ENCODE measurements around the gene TNRC18. TPM values are rescaled to one million over a fixed set of nuclear protein-coding genes. Genes with fewer than 3 reads are reported as not detected.
A peak's percentile ranks its signal among the peaks of the same experiment; 100 is the strongest.

Gene TNRC18
- total RNA-seq, 1 experiment from 2014 or later: 91.7 TPM

DNA sequence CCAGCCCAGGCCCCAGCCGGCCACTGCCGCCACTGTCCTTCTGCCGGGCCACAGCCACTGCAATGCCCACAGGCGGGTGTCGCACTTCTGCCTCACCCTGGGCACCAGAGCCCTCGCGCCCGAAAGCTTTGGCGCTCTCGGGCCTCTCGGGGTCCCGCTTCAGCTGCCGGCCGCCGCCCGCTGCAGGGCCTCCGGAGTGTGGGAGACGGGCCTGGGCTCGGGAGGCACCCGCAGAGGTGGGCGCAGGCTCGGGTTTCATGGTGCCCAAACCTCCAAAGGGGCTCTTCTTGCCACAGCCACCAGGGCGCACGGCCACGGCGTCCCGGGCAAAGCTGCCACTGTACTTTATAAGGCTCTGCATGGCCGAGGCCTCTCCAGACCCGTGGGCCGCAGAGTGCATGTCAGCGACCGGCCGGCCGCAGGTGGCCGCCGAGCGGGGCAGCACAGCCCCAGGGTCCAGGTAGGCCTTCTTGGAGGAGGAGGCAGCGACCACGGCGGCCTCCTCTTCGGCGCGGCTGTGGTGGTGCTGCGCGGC lies 35.9 kb downstream of the TNRC18 start:
- intact Hi-C loops (cut with micrococcal nuclease; ENCODE audit: unreplicated experiment): no loop called here
- H3K27me3 ChIP-seq (replicated peaks; ENCODE audit: insufficient read depth, low read depth, low read length, poor library complexity): no peaks in the 10 kb centered on the region
- H3K27ac ChIP-seq (ENCODE audit: low read depth, low read length, poor library complexity, severe bottlenecking): no peak overlapping the region
- POLR2A ChIA-PET (ENCODE audit: low non-redundant PET): no interaction called here
- no peak for TF ChIP-seq EZH2 (IDR thresholded peaks at IDR 0.05; ENCODE audit: borderline replicate concordance, low read depth, low read length, poor library complexity, severe bottlenecking)
- TF ChIP-seq, protein P1, sequence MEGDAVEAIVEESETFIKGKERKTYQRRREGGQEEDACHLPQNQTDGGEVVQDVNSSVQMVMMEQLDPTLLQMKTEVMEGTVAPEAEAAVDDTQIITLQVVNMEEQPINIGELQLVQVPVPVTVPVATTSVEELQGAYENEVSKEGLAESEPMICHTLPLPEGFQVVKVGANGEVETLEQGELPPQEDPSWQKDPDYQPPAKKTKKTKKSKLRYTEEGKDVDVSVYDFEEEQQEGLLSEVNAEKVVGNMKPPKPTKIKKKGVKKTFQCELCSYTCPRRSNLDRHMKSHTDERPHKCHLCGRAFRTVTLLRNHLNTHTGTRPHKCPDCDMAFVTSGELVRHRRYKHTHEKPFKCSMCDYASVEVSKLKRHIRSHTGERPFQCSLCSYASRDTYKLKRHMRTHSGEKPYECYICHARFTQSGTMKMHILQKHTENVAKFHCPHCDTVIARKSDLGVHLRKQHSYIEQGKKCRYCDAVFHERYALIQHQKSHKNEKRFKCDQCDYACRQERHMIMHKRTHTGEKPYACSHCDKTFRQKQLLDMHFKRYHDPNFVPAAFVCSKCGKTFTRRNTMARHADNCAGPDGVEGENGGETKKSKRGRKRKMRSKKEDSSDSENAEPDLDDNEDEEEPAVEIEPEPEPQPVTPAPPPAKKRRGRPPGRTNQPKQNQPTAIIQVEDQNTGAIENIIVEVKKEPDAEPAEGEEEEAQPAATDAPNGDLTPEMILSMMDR (conservative IDR thresholded peaks at IDR 0.05; ENCODE audit: low read depth, low read length): no peak
- no peaks in the 10 kb centered on the region for H3K9me3 ChIP-seq (ENCODE audit: low read depth, low read length, poor library complexity, severe bottlenecking)
- no peak for DNase-seq (ENCODE audit: low spot score)
- CTCF ChIA-PET: no interaction called here
- H3K36me3 ChIP-seq (ENCODE audit: insufficient read depth, low read length, poor library complexity, severe bottlenecking): peaks cover 40% of the 10 kb centered on the region
- peaks cover 9% of the 10 kb centered on the region for H3K4me1 ChIP-seq (ENCODE audit: insufficient read depth, low read length, poor library complexity, severe bottlenecking)
- no TSS peak for BruUV-seq (replicated peaks)
- H3K4me3 ChIP-seq (ENCODE audit: low read depth, low read length, poor library complexity, severe bottlenecking): no peak overlapping the region

DNA sequence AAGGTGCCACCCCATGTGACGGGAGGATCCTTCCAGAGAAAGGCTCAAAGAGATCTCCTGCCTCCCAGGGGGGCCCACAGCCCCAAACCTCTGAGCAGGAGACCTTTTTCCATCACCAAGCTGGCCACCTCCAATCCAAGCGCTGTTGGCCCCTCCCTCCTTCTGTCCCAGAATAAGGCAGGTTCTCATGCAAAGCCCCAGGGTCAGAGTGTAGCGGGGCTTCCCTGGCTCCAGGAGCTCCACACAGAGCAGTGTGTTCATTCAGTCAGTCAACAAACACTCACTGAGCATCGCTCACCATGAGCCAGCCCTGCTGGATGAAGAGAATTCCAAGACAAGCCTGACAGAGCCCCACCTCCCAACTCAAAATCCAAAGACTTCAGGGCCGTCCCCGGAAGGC lies 39.0 kb downstream of the TNRC18 start:
- POLR2A ChIA-PET (ENCODE audit: low non-redundant PET): no interaction called here

DNA sequence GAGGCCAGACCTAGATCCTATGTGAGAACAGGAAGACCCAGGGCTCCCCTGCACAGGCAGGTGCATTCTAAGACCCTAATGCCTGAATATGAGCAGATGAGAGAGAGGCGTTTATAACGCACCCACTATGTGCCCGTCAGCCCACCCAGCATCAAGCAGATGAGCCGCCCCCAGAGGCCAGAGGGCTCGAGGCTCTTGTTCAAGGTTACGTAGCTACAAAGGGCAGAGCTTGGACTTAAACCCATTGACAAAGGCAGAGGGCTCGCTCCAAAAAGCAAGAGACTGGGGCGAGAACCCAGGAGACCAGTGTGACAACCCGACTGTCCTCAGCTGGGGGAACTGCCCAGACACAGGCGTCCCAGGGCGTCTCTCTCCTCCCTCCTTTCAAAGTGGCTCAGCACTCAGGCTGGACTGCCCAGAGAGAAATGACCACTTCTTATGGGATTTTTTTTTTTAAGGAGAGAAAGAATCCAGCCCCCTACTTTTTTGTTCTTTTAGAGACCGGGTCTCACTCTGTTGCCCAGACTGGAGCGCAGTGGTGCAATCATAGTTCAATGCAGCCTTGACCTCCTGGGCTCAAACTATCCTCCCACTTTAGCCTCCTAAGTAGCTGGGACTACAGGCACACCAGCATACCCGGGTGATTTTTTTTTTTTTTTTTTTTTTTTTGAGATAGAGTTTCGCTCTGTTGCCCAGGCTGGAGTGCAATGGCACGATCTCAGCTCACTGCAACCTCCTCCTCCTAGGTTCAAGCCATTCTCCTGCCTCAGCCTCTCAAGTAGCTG lies 40.1 kb downstream of the TNRC18 start:
- ChIA-PET CTCF (interaction anchor here (0.6 kb wide), 1 partner anchor 181 kb away, joined by 11 read pairs; no protein-coding TSS in a partner anchor), POLR2A (ENCODE audit: low non-redundant PET) (no interaction called here)
- no peak for DNase-seq (ENCODE audit: low spot score)
- peak overlapping the region; percentile 69 for H3K27ac ChIP-seq (ENCODE audit: low read depth, low read length, poor library complexity, severe bottlenecking)
- no peak overlapping the region for H3K4me3 ChIP-seq (ENCODE audit: low read depth, low read length, poor library complexity, severe bottlenecking)
- H3K36me3 ChIP-seq (ENCODE audit: insufficient read depth, low read length, poor library complexity, severe bottlenecking): peaks cover 14% of the 10 kb centered on the region
- no peaks in the 10 kb centered on the region for H3K9me3 ChIP-seq (ENCODE audit: low read depth, low read length, poor library complexity, severe bottlenecking)
- TF ChIP-seq EZH2 (IDR thresholded peaks at IDR 0.05; ENCODE audit: borderline replicate concordance, low read depth, low read length, poor library complexity, severe bottlenecking): no peak
- TF ChIP-seq, protein P1 (conservative IDR thresholded peaks at IDR 0.05; ENCODE audit: low read depth, low read length): no peak
- BruUV-seq (replicated peaks): no TSS peak
- intact Hi-C loops (cut with micrococcal nuclease; ENCODE audit: unreplicated experiment): no loop called here
- no peaks in the 10 kb centered on the region for H3K27me3 ChIP-seq (replicated peaks; ENCODE audit: insufficient read depth, low read depth, low read length, poor library complexity)
- H3K4me1 ChIP-seq (ENCODE audit: insufficient read depth, low read length, poor library complexity, severe bottlenecking): peaks cover 19% of the 10 kb centered on the region

More for the DNA sequence above, 39.0 kb downstream of the TNRC18 start:
- Histone ChIP-seq H3K27me3 (replicated peaks; ENCODE audit: insufficient read depth, low read depth, low read length, poor library complexity) (no peaks in the 10 kb centered on the region), H3K9me3 (ENCODE audit: low read depth, low read length, poor library complexity, severe bottlenecking) (no peaks in the 10 kb centered on the region), H3K4me3 (ENCODE audit: low read depth, low read length, poor library complexity, severe bottlenecking) (no peak overlapping the region), H3K4me1 (ENCODE audit: insufficient read depth, low read length, poor library complexity, severe bottlenecking) (peaks cover 19% of the 10 kb centered on the region), H3K27ac (ENCODE audit: low read depth, low read length, poor library complexity, severe bottlenecking) (no peak overlapping the region), H3K36me3 (ENCODE audit: insufficient read depth, low read length, poor library complexity, severe bottlenecking) (peaks cover 20% of the 10 kb centered on the region)
- TF ChIP-seq, protein P1 (conservative IDR thresholded peaks at IDR 0.05; ENCODE audit: low read depth, low read length): no peak
- TF ChIP-seq EZH2 (IDR thresholded peaks at IDR 0.05; ENCODE audit: borderline replicate concordance, low read depth, low read length, poor library complexity, severe bottlenecking): no peak
- DNase-seq (ENCODE audit: low spot score): no peak
- intact Hi-C loops (cut with micrococcal nuclease; ENCODE audit: unreplicated experiment): no loop called here
- no TSS peak for BruUV-seq (replicated peaks)
- CTCF ChIA-PET: no interaction called here
